SK-N-MC (cell line): ENCODE measurements around the gene AJUBA.

ENCODE experiments used
- EZH2 ChIP-seq: fragments of 200-600 bp; sonication (generic); IDR thresholded peaks from one replicate; pipeline ENCODE4 v1.6.1; 2017; ENCODE audit warnings: antibody characterized with exemption
- FOXP2 ChIP-seq: optimal IDR thresholded peaks from 2 replicates; pipeline ENCODE3; 2011; ENCODE audit warnings: mild to moderate bottlenecking, moderate library complexity; ENCODE audit not compliant: insufficient read depth; ENCODE audit errors: extremely low read length, control extremely low read depth
- POLR2AphosphoS5 ChIP-seq: IDR thresholded peaks from 2 replicates; pipeline ENCODE4 v1.6.1; 2012; ENCODE audit warnings: mild to moderate bottlenecking, low read depth, low read length, borderline replicate concordance

GRCh38 chr14:23009939-23010726 lies 27.8 kb upstream of the AJUBA start, which contains the start of gene C14orf93:
- TF ChIP-seq POLR2AphosphoS5 (peak; percentile 75), EZH2 (no peak), FOXP2 (no peak)
